Keratinocyte (primary cell): ENCODE measurements around the gene CEP78.

Experiments
- CTCF ChIP-seq, 3 experiments: IDR thresholded peaks in 1 of 3; conservative IDR thresholded peaks in 1 of 3; optimal IDR thresholded peaks in 1 of 3; 2 replicates in 2 of 3; 3 replicates in 1 of 3; pipeline versions ENCODE3 to v1.5.1; 2011; ENCODE audit warnings: low read length in 3 of 3, mild to moderate bottlenecking in 3 of 3, moderate library complexity in 2 of 3, control low read depth in 1 of 3, inconsistent platforms in 1 of 3; ENCODE audit not compliant: insufficient read depth in 2 of 3; ENCODE audit errors: extremely low read depth in 1 of 3
- EZH2 ChIP-seq: IDR thresholded peaks from one replicate; pipeline ENCODE4 v1.6.1; 2012; ENCODE audit warnings: inconsistent platforms, mild to moderate bottlenecking, low read length, moderate library complexity

- TF ChIP-seq EZH2, result no peak
- no peak for TF ChIP-seq CTCF (optimal IDR thresholded peaks at IDR 0.05 in 1 of 3, IDR thresholded peaks at IDR 0.05 in 1 of 3, conservative IDR thresholded peaks at IDR 0.05 in 1 of 3; ENCODE audit: extremely low read depth in 1 of 3, insufficient read depth in 2 of 3, low read length in 3 of 3)
These were observed 70.6 kb downstream of the CEP78 start for GRCh38 chr9:78306222-78307076.
